ENCODE data around the gene VWA3B.
"Not testable (repeated sequence)": the region's sequence is repeated elsewhere in the genome, so short reads cannot be mapped to it uniquely, and the experiment has no call there.

The VWA3B gene

GRCh38 chr2:98307131-98307696 is 220.2 kb downstream of the VWA3B start:
- DNase-seq: not testable (repeated sequence)

DNA sequence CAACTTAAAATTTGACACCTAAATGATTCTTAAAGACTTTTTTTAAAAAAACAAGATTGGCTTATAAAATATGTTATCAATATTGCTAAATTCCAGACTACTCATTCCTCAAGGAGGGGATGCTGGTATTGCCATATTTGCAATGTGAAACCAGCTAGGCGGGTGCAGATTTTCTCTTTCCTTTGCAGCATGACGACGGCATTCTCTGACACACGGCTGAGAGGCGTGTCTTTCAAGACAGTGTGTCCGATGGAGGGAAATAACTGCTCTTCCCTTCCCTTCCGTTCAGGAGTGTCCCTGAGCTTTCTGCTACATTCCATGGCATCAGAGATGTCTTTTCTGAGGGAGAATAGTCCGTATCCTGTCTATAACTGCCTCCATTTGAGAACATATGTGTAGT is 221.1 kb downstream of the VWA3B start:
- DNase-seq: no peak

DNA sequence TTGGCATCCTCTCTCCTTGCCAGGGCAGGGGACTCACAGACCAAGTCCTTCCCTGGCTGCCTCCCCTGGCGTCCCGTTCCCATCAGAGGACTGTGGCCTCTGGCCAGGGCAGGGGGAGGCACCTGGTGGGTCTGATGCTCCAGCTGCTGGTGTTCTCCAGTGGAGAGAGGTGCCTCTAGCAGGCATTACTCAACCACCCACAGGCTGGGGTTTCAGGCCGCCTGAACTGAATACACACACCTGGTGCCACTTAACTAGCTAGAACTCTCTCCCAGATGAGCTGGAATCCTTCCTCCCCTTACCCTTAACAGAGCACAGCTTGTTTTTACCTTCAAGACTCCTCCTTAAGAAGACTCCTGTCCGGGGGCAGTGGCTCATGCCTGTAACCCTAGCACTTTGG is 221.6 kb downstream of the VWA3B start:
- no peak for DNase-seq

GRCh38 chr2:98309580-98309979 is 222.6 kb downstream of the VWA3B start:
- no peak for DNase-seq

- DNase-seq: no peak
These were observed 223.0 kb downstream of the VWA3B start for GRCh38 chr2:98310010-98310409.

DNA sequence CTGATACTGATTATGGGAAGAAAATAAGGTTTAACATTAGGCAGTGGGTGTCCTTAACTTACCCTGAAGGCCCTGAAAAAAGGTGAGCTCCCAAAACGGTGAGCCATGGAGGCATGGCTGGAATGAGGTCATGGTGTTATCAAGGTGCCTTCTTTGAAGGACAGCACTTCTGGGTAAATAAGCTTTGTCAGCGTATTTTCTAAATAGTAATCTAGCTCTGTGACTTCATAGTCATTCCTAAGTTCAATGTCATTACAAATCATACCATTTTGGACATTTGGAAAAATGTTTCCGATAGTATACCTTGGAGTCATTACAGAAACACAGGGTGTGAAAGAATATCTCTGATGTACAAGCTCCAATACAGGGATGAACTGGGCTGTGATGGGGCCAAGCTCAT is 224.1 kb downstream of the VWA3B start:
- no peak for DNase-seq

DNA sequence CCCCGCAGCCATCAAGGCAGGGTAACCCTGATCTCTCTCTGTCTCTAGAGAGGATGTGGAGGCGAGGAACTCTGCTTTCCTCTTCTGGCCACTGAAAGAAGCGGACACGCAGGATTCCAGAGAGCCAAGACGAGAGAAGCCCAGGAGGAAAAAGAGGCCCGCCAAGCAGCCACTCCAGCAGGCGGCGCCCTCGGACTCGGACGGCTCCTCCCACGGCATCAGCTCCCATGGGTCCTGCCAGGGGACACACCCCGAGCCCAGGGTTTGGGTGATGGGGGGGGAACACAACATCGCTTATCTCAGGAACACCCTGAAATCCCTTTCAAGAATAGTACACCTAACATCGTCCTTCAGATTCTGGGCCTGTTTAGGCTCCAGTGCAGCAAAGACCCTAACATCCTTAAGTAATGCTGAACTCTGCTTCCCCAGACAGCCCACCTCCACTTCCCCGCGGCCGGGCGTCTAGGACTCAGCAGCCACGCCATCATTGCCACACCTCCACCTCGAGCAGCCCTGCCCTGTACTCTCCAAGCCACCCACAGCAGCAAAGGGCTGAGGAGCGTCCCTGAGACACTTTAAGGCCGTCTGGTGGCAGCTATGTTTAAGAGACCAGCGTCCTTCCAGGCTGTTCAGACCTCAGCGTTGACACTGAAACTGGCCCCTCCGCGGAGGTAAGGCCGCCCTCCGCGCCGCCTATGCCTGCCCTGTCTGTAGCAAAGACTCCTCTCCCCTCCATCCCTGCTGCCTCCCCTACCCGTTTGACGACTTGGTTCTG is 225.0 kb downstream of the VWA3B start:
- DNase-seq: no peak

DNA sequence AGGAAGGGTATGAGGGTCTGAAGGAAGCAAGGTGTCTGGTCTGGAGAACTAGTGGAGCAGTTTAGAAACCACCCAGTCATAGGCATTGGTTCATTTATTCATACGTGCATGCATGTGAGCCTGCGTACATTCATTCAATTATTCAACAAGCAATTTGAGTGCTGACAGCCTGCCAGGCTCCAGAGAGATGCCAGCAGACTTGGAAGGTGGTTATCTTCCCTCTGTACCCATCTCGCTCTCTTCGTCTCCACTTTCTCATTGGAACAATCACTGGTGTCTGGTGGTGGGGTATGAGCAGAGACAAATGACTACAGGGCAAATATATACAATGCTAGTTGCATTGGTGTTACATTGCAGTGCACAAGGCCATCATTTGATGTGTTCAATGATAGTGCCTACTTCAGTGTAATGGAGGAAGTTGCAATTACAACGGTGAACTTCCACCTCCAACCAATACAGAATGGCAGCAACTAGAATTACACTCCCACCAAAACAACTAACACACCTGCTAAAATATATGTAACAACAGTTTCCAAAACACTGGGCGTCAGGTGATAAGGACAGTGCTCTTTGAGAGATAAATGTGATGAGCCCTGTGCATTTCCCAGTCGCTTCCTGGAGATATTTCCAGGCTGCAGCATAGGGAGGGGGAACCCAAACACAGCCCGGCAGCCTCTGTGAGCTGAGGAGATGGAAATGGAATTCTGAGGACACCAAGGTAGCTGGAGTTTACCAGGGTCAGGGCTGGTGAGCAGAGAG is 226.7 kb downstream of the VWA3B start:
- DNase-seq: no peak

GRCh38 chr2:98314251-98314650 is 227.3 kb downstream of the VWA3B start:
- DNase-seq: no peak

GRCh38 chr2:98315957-98316356 is 229.0 kb downstream of the VWA3B start:
- no peak for DNase-seq

DNA sequence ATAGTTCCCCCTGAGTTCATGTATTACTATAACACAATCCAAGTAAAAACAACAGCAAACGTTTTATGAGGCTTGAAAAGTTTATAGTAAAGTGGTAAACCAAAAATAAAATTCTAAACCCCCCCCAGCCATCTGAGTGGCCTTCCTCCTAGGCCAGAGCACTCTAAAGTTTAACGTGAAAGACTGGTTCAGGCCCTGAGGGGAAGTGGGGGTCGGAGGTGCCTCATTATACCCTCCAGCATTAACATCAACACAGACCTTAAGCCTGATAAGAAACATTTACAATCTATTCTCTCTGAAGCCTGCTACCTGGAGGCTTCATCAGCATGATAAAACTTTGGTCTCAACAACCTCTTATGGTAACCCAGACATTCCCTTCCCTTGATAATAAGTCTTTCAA is 230.2 kb downstream of the VWA3B start:
- no peak for DNase-seq

GRCh38 chr2:98320171-98320570 is 233.2 kb downstream of the VWA3B start:
- DNase-seq: not testable (repeated sequence)

DNA sequence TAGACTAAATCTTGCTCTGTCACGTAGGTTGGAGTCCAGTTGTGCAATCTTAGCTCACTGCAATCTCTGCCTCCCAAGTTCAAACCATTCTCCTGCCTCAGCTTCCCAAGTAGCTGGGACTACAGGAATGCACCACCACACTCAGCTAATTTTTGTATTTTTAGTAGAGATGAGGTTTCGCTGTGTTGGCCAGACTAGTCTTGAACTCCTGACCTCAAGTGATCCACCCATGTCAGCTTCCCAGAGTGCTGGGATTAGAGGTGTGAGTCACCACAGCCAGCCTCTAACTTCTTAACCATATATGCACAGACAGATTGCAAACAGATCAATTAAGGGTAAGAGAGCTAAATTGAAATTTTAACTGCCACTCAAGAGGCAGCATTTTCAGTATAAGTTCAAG is 237.2 kb downstream of the VWA3B start:
- no peak for DNase-seq

DNA sequence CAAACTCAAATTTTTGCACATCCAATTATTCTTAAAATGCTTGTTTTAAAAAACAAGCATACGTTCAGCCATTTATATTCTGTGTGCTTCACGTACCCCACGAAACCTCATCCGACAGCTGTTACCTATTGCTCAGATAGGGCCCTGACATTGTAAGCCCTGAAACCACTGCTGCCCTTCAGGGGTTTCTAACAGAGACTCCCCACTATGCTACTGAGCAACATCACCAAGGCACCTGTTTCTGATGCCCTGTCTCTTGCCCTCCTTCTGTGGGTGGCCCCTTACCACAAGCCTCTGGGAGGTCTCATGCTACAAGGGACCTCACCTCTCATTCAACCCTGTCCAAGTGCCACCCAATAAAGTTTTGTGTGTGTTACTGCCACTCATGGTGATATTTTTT is 240.8 kb downstream of the VWA3B start:
- no peak for DNase-seq

DNA sequence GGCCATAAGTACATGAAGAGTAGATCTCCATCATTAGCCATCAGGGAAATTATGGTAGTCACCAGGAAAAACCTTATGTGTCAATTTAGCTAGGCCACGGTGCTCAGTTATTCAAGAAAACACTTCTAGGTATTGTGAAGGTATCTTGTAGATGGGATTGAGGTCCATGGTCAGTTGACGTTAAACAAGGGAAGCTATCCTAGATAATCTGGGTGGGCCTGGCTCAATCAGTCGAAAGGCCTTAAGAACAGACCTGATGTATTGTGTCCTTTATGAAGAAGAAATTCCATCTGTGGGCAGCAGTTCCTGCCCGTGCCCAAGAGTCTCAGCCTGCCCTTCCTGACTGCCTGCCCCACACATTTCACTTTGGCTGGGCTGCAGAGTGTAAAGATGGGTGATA is 242.6 kb downstream of the VWA3B start:
- no peak for DNase-seq

DNA sequence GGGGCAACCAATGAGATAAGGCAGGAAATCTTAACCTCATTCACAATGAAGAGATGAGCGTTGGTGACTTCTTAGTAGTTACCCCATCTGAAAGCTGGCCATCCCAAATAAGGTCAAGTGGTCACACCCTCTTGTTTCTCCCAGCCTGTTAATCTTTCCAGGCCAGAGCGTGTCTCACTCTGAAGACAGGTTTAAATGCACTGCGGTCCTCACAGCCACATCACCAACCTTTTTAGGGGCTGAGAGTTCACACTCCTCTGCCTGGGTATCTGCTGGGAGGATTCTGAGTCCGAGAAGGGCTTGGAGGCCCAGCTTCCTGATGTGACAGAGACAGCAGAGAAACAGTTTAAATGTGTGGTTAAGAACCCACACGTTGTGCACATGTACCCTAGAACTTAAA is 246.0 kb downstream of the VWA3B start:
- DNase-seq: no peak

DNA sequence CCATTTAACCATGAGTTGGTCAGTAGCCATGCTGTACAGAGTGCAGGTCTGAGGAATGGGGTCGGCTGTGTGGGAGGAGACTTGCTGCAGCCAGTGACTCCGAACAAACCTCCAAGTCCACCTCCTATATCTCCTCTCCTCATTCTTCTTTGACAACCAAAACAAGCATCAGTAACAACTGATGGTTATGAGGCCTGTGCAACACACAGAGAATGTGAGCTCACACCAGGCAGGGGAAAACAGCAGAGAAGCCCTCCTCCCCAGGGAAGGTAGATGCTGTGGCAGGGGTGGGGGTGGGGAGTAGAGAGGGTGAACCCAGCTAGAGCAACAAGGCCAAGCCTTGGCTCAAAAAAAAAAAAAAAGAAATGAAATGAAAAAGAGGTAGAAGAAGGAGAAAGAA is 247.0 kb downstream of the VWA3B start:
- DNase-seq: no peak

- DNase-seq: no peak
These were observed 247.6 kb downstream of the VWA3B start for GRCh38 chr2:98334439-98335078.

DNA sequence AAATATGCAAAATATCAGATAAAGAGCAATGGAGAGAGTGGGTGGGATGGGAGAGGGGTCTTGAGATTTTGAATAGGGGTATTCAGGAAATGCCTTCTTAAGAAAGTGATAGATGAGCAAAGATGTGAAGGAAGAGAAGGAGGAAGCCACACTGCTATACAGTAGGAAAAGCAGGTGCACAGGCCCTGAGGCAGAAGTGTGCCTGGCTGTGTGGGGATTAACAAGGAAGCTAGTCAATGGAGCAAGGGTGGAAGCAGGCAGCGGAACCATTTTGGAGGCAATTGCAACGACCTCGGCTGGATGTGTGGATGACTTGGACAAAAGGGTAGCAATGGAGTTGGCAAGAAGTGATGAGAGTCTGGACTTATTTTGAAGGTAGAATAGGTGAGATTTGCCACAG is 248.3 kb downstream of the VWA3B start:
- no peak for DNase-seq

DNA sequence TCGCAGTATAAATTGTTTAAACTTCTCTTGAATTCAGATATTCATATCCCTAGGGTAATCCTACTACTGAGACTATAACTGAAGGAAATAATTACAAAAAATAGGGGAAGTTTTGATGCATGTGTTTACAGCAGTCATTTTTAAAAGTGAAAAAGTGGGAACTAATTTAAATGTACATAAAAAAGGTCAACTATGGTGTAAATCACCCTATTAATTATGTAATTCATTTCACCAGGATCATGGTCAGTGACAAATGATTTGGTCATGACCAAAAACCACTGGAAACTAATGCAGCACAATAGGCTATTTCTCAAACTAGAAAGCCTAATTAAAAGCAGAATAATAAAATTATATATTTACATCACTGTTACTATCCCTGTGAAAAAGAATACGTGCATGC is 254.3 kb downstream of the VWA3B start:
- DNase-seq: no peak

DNA sequence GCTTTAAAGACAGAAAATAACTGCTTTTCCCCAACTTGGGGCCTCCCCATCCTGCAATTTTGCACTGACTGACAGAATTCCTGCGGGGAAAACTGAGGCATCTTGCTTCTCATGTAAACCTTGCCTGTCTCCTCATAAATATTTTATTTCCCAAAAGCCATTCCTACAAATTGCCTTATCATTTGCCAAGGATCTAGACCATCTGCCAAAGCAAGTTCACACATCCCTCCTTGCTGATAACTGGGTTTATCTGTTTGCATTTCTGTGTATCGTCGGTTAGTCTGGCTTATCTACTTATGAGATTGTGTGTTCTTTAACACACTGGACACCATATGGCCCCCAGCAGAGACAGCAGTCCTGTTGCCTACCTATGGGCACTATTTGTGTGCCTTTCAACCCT is 256.3 kb downstream of the VWA3B start:
- DNase-seq: no peak

- no peak for DNase-seq
These were observed 259.6 kb downstream of the VWA3B start, which contains the start of gene CNGA3 for GRCh38 chr2:98346311-98347236. Gene CNGA3 (plus strand): TSS chr2:98346456. CDS start chr2:98369976, 23,520 bp downstream.
